ENCODE measurements around the gene OXGR1.

GRCh38 chr13:96988441-96988840, 5.8 kb downstream of the OXGR1 start:
- TF ChIP-seq POLR2AphosphoS5 (IDR thresholded peaks at IDR 0.05): no peak
- no peak for TF ChIP-seq CTCF (IDR thresholded peaks at IDR 0.05)
- no peak for TF ChIP-seq POLR2A (IDR thresholded peaks at IDR 0.05)

Measured in suprapubic skin (tissue), 4 donors.